Thyroid gland (tissue), 4 donors: Measurements from ENCODE around the gene CLEC7A.

Experiments
- CTCF ChIP-seq, 6 experiments: fragments of 200-600 bp in 3 of 6; fragments of 450-650 bp in 3 of 6; sonication (generic) in 3 of 6; IDR thresholded peaks; one replicate each; pipeline ENCODE4 v1.5.1; 2016 to 2019; ENCODE audit warnings: antibody characterized with exemption in 6 of 6, mild to moderate bottlenecking in 2 of 6, inconsistent platforms in 1 of 6, moderate library complexity in 1 of 6
- POLR2A ChIP-seq, 2 donors: fragments of 450-650 bp; IDR thresholded peaks; one replicate each; pipeline ENCODE4 v1.6.1; 2017; ENCODE audit warnings: antibody characterized with exemption in 2 of 2, mild to moderate bottlenecking in 2 of 2, moderate library complexity in 1 of 2

DNA sequence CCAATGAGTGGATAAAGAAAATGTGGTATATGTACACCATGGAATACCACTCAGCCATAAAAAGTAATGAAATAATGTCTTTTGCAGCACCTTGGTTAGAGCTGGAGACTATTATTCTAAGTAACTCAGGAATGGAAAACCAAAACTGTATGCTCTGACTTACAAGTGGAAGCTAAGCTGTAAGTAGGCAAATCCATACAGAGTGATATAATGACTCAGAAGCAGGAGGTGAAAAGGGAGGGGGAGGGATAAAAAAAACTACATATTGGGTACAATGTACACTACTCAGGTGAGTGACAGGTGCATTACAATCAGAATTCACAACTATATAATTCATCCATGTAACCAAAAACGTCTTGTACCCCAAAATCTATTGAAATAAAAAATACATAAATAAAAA is 16.1 kb downstream of the CLEC7A start:
- TF ChIP-seq CTCF (IDR thresholded peaks at IDR 0.05) (no peak), POLR2A (IDR thresholded peaks at IDR 0.05) (no peak)
